WTC11 (cell line): ENCODE measurements around the gene SENP8. TPM values are rescaled to one million over a fixed set of nuclear protein-coding genes. Genes with fewer than 3 reads are reported as not detected.

ENCODE experiments used
- ATAC-seq: fragments of 200-7000 bp; cut with Tn5 transposase; 2 replicates; pipeline ENCODE4 v1.10.0; 2021; ENCODE audit warnings: mild to moderate bottlenecking, moderate library complexity
- CTCF ChIA-PET: fragments of 300-600 bp; sonication (Branson Sonifier 250); formaldehyde crosslinking; loops from one replicate; lab custom pipeline; 2021; ENCODE audit warnings: antibody characterized with exemption; lab: Charles Lee
- POLR2A ChIA-PET: fragments of 350-600 bp; sonication (Branson Sonifier 250); formaldehyde crosslinking; loops from one replicate; lab custom pipeline; 2021; ENCODE audit warnings: antibody characterized with exemption; lab: Charles Lee
- DNase-seq: peaks from one replicate; pipeline ENCODE4 v3.0.0; 2021; ENCODE audit warnings: low spot score
- H3K27ac Mint-ChIP-seq: 2 replicates; pipeline ENCODE4 v1.8.0; 2021; ENCODE audit warnings: mixed read lengths
- H3K27me3 Mint-ChIP-seq: 2 replicates; pipeline ENCODE4 v1.8.0; 2021; ENCODE audit warnings: low read depth, mild to moderate bottlenecking, moderate library complexity, mixed read lengths
- H3K36me3 Mint-ChIP-seq: 2 replicates; pipeline ENCODE4 v1.8.0; 2021; ENCODE audit warnings: mixed read lengths
- H3K4me1 Mint-ChIP-seq: 2 replicates; pipeline ENCODE4 v1.8.0; 2022; ENCODE audit warnings: mixed read lengths
- H3K4me3 Mint-ChIP-seq: 2 replicates; pipeline ENCODE4 v1.8.0; 2021; ENCODE audit warnings: mild to moderate bottlenecking, moderate library complexity, mixed read lengths
- H3K9me3 Mint-ChIP-seq: 2 replicates; pipeline ENCODE4 v1.8.0; 2021; ENCODE audit warnings: mixed read lengths
- AFF4 ChIP-seq: sonication (generic); formaldehyde crosslinking; IDR thresholded peaks from 2 replicates; pipeline ENCODE4 v1.8.1; 2023; ENCODE audit warnings: mild to moderate bottlenecking, missing genetic modification reagents, borderline replicate concordance
- ARID4B ChIP-seq: sonication (generic); formaldehyde crosslinking; IDR thresholded peaks from 2 replicates; pipeline ENCODE4 v1.8.0; 2023; ENCODE audit warnings: missing genetic modification reagents, mild to moderate bottlenecking, borderline replicate concordance
- CDX4 ChIP-seq: fragments of 250-450 bp; sonication (Bioruptor Pico); IDR thresholded peaks from 2 replicates; pipeline ENCODE4 v1.9.0; 2021; ENCODE audit warnings: moderate library complexity, mild to moderate bottlenecking, inconsistent platforms, borderline replicate concordance
- CREM ChIP-seq: sonication (generic); formaldehyde crosslinking; IDR thresholded peaks from 2 replicates; pipeline ENCODE4 v1.8.1; 2022; ENCODE audit warnings: mild to moderate bottlenecking, missing genetic modification reagents, moderate library complexity
- ESRRA ChIP-seq: sonication (generic); formaldehyde crosslinking; IDR thresholded peaks from 2 replicates; pipeline ENCODE4 v1.8.1; 2022; ENCODE audit warnings: mild to moderate bottlenecking, missing genetic modification reagents, borderline replicate concordance
- FOXJ3 ChIP-seq: sonication (generic); formaldehyde crosslinking; IDR thresholded peaks from 2 replicates; pipeline ENCODE4 v1.9.0; 2021; ENCODE audit warnings: missing genetic modification reagents, mild to moderate bottlenecking, borderline replicate concordance
- FOXK1 ChIP-seq: sonication (generic); formaldehyde crosslinking; IDR thresholded peaks from 2 replicates; pipeline ENCODE4 v1.8.0; 2022; ENCODE audit warnings: mild to moderate bottlenecking, moderate library complexity, missing genetic modification reagents
- GABPB1 ChIP-seq: sonication (generic); formaldehyde crosslinking; IDR thresholded peaks from 2 replicates; pipeline ENCODE4 v1.8.1; 2023; ENCODE audit warnings: mild to moderate bottlenecking, missing genetic modification reagents
- GRHL2 ChIP-seq: fragments of 250-450 bp; sonication (Bioruptor Pico); IDR thresholded peaks from 2 replicates; pipeline ENCODE4 v1.8.0; 2022; ENCODE audit warnings: mild to moderate bottlenecking, moderate library complexity; ENCODE audit not compliant: insufficient replicate concordance, severe bottlenecking
- KAT7 ChIP-seq: sonication (generic); formaldehyde crosslinking; IDR thresholded peaks from 2 replicates; pipeline ENCODE4 v1.8.1; 2023; ENCODE audit warnings: missing genetic modification reagents, mild to moderate bottlenecking, borderline replicate concordance
- MYBL2 ChIP-seq: sonication (generic); formaldehyde crosslinking; IDR thresholded peaks from 2 replicates; pipeline ENCODE4 v1.8.1; 2023; ENCODE audit warnings: mild to moderate bottlenecking, moderate library complexity, missing genetic modification reagents
- RORB ChIP-seq: fragments of 250-450 bp; sonication (Bioruptor Pico); IDR thresholded peaks from 2 replicates; pipeline ENCODE4 v1.9.0; 2021; ENCODE audit warnings: mild to moderate bottlenecking
- SMAD3 ChIP-seq: sonication (generic); formaldehyde crosslinking; IDR thresholded peaks from 2 replicates; pipeline ENCODE4 v1.8.0; 2022; ENCODE audit warnings: missing genetic modification reagents, mild to moderate bottlenecking, borderline replicate concordance
- TEAD4 ChIP-seq: sonication (generic); formaldehyde crosslinking; IDR thresholded peaks from 2 replicates; pipeline ENCODE4 v1.8.0; 2022; ENCODE audit warnings: mild to moderate bottlenecking, missing genetic modification reagents
- ZMAT4 ChIP-seq: fragments of 250-450 bp; sonication (Bioruptor Pico); IDR thresholded peaks from 2 replicates; pipeline ENCODE4 v1.9.0; 2021; ENCODE audit warnings: mild to moderate bottlenecking
- ZNF138 ChIP-seq: sonication (generic); formaldehyde crosslinking; conservative IDR thresholded peaks from 2 replicates; pipeline ENCODE4 v1.8.1; 2022; ENCODE audit warnings: mild to moderate bottlenecking, moderate library complexity, missing genetic modification reagents
- ZNF281 ChIP-seq: sonication (generic); formaldehyde crosslinking; IDR thresholded peaks from 2 replicates; pipeline ENCODE4 v1.8.0; 2023; ENCODE audit warnings: mild to moderate bottlenecking, missing genetic modification reagents
- total RNA-seq: library from RNA; stranded (reverse); gene quantifications from 3 replicates; pipeline ENCODE4 v1.2.3, GENCODE V29; 2021
- TF ChIP-seq, protein P1 (sequence below): sonication (generic); formaldehyde crosslinking; IDR thresholded peaks from 2 replicates; pipeline ENCODE4 v1.8.1; 2022; ENCODE audit warnings: mild to moderate bottlenecking, moderate library complexity, missing genetic modification reagents

The SENP8 gene
- total RNA-seq, 1 experiment from 2014 or later, result 6.3 TPM

DNA sequence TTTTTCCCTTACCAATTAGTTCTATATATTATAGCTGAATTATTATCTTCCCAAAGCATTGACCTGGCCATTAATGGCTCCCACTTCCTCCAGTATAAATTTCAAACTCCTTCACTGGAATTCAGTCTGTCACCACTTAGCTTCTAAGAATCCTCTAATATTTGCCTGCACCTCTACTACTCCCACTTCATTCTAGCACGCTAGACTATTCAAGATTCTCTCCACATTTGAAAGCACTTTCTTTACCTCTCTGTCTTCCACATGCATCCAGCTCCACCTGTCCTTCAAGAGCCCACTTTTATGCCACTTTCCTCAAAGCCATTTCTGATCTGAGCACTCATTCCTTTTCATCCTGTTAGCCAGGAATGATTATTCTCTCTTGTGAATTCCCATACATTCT, 15.0 kb downstream of the SENP8 start (continued):
- TF ChIP-seq AFF4 (no peak), GABPB1 (CRISPR knock-in tag) (no peak), GRHL2 (CRISPR knock-in tag) (no peak)
- TF ChIP-seq, protein P1, sequence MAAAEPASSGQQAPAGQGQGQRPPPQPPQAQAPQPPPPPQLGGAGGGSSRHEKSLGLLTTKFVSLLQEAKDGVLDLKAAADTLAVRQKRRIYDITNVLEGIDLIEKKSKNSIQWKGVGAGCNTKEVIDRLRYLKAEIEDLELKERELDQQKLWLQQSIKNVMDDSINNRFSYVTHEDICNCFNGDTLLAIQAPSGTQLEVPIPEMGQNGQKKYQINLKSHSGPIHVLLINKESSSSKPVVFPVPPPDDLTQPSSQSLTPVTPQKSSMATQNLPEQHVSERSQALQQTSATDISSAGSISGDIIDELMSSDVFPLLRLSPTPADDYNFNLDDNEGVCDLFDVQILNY (CRISPR knock-in tag), result no peak

- no peaks in the 10 kb centered on the region for H3K9me3 Mint-ChIP-seq
- H3K27ac Mint-ChIP-seq, result no peak overlapping the region
- TF ChIP-seq KAT7, result no peak
- no peak for TF ChIP-seq FOXJ3 (CRISPR knock-in tag)
- no peak for TF ChIP-seq ZMAT4 (CRISPR knock-in tag)
- no peak for TF ChIP-seq ESRRA (CRISPR knock-in tag)
- TF ChIP-seq FOXK1 (CRISPR knock-in tag), result no peak
- TF ChIP-seq CREM (CRISPR knock-in tag), result no peak
- TF ChIP-seq TEAD4 (CRISPR knock-in tag), result no peak
- no peak for TF ChIP-seq RORB
- TF ChIP-seq, all 79 proteins: peak for 0
- ATAC-seq (no peak), DNase-seq (no peak)
- H3K27me3 Mint-ChIP-seq, result no peaks in the 10 kb centered on the region
- H3K4me3 Mint-ChIP-seq, result no peak overlapping the region
- H3K36me3 Mint-ChIP-seq, result no peaks in the 10 kb centered on the region
- CTCF ChIA-PET, result no interaction called here
- POLR2A ChIA-PET, result no interaction called here
- H3K4me1 Mint-ChIP-seq, result no peaks in the 10 kb centered on the region
These were observed 17.5 kb downstream of the SENP8 start for GRCh38 chr15:72135719-72136118.

DNA sequence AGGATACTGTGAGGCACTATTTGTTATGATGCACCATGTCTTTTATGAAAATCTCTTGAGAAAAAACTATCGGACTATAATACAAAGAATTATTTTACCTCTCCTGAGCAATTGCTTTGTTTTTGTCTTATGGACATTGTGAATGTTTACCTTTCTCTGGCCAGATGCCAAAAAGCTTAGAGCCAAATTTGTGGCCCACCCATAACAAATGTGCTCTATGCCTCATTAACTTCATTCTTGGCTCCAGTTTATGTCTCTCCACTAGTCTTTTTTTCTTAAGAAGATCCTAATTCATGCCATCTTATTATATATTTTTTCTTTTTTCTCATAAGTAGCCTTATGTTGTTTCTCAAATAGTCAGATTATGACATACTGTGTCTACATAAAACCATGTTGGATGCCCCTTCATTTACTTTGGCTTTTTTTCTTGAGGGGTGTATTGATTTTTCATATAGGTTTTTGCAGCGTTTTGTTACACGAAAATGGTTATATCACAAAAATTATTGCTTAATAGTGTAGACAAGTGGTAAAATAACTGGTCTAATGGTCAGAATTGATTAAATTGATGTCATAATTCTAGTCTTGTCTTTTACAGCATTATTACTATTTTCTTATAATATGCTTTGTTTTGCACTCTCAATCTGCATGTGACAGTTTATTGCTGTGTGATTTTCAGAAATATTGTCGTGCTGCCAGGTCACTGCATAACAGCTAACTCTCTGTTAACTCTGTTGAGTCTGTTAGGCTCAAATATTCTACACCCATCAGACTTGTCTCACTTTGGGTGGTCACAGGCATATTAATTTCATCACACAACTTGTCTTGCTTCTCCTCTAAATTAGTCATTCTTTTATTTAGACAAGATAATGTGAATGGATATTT, 18.2 kb downstream of the SENP8 start:
- Mint-ChIP-seq H3K36me3 (no peaks in the 10 kb centered on the region), H3K4me1 (no peaks in the 10 kb centered on the region), H3K27ac (no peak overlapping the region), H3K9me3 (no peaks in the 10 kb centered on the region), H3K27me3 (no peaks in the 10 kb centered on the region), H3K4me3 (no peak overlapping the region)
- CTCF ChIA-PET, result no interaction called here
- POLR2A ChIA-PET, result no interaction called here
- ATAC-seq, result no peak
- DNase-seq, result no peak
- TF ChIP-seq ZNF281 (no peak), ZNF138 (CRISPR knock-in tag) (no peak), SMAD3 (CRISPR knock-in tag) (no peak), MYBL2 (CRISPR knock-in tag) (no peak), FOXJ3 (CRISPR knock-in tag) (no peak), ARID4B (CRISPR knock-in tag) (no peak), CDX4 (CRISPR knock-in tag) (no peak)
